ENCODE results near the gene KIF21A.

The KIF21A gene

GRCh38 chr12:39368891-39369290, 74.0 kb downstream of the KIF21A start:
- no peak for DNase-seq (ENCODE audit: low read depth)
- in situ Hi-C loops (cut with HindIII; ENCODE audit: low sequenced_read_pairs): no loop called here
- no peak overlapping the region for H3K4me3 ChIP-seq (ENCODE audit: low read depth, low read length)
- TF ChIP-seq, protein P1, sequence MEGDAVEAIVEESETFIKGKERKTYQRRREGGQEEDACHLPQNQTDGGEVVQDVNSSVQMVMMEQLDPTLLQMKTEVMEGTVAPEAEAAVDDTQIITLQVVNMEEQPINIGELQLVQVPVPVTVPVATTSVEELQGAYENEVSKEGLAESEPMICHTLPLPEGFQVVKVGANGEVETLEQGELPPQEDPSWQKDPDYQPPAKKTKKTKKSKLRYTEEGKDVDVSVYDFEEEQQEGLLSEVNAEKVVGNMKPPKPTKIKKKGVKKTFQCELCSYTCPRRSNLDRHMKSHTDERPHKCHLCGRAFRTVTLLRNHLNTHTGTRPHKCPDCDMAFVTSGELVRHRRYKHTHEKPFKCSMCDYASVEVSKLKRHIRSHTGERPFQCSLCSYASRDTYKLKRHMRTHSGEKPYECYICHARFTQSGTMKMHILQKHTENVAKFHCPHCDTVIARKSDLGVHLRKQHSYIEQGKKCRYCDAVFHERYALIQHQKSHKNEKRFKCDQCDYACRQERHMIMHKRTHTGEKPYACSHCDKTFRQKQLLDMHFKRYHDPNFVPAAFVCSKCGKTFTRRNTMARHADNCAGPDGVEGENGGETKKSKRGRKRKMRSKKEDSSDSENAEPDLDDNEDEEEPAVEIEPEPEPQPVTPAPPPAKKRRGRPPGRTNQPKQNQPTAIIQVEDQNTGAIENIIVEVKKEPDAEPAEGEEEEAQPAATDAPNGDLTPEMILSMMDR (IDR thresholded peaks at IDR 0.05; ENCODE audit: low read depth, low read length, missing control alignments): no peak

- TF ChIP-seq, protein P1 (IDR thresholded peaks at IDR 0.05; ENCODE audit: low read depth, low read length, missing control alignments): no peak
- H3K4me3 ChIP-seq (ENCODE audit: low read depth, low read length): no peak overlapping the region
- in situ Hi-C loops (cut with HindIII; ENCODE audit: low sequenced_read_pairs): no loop called here
- no peak for DNase-seq (ENCODE audit: low read depth)
Measured at GRCh38 chr12:39368096-39368495, 74.8 kb downstream of the KIF21A start.

- in situ Hi-C loops (cut with HindIII; ENCODE audit: low sequenced_read_pairs): no loop called here
- no peak for DNase-seq (ENCODE audit: low read depth)
- TF ChIP-seq, protein P1 (IDR thresholded peaks at IDR 0.05; ENCODE audit: low read depth, low read length, missing control alignments): no peak
- H3K4me3 ChIP-seq (ENCODE audit: low read depth, low read length): no peak overlapping the region
Measured at GRCh38 chr12:39367494-39367893, 75.4 kb downstream of the KIF21A start.

DNA sequence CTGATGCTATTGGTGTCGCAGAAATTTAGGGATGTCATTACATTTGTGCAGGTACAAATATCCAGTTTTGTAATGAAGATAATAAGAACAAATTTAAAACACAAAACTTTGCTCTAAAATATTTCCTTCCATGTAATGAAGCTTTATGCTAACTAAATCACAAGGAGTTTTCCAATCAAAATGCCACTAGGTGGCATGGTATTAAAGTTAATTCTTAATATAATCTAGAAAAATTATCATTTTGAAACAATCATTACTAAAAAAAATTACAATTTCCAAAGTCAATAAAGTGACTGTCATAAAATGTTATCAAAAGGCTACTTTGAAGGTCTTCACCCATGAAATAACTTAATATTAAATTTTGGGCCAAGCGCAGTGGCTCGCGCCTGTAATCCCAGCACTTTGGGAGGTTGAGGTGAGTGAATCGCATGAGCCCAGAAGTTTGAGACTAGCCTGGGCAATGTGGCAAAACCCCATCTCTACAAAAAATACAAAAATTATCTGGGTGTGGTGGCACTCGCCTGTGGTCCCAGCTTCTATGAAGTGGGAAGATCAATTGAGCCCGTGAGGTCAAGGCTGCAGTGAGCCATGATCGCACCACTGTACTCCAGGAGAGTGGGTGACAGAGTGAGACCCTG, 77.4 kb downstream of the KIF21A start:
- TF ChIP-seq, protein P1 (IDR thresholded peaks at IDR 0.05; ENCODE audit: low read depth, low read length, missing control alignments): no peak
- in situ Hi-C loops (cut with HindIII; ENCODE audit: low sequenced_read_pairs): no loop called here
- no peak overlapping the region for H3K4me3 ChIP-seq (ENCODE audit: low read depth, low read length)
- DNase-seq (ENCODE audit: low read depth): no peak

- in situ Hi-C loops (cut with HindIII; ENCODE audit: low sequenced_read_pairs): no loop called here
- H3K4me3 ChIP-seq (ENCODE audit: low read depth, low read length): no peak overlapping the region
- DNase-seq (ENCODE audit: low read depth): no peak
- TF ChIP-seq, protein P1 (IDR thresholded peaks at IDR 0.05; ENCODE audit: low read depth, low read length, missing control alignments): no peak
Measured at GRCh38 chr12:39364196-39364595, 78.7 kb downstream of the KIF21A start.

GRCh38 chr12:39359645-39360044, 83.3 kb downstream of the KIF21A start:
- DNase-seq (ENCODE audit: low read depth): no peak
- in situ Hi-C loops (cut with HindIII; ENCODE audit: low sequenced_read_pairs): no loop called here

More at GRCh38 chr12:39359645-39360044, 83.3 kb downstream of the KIF21A start:
- H3K4me3 ChIP-seq (ENCODE audit: low read depth, low read length): no peak overlapping the region
- TF ChIP-seq, protein P1 (IDR thresholded peaks at IDR 0.05; ENCODE audit: low read depth, low read length, missing control alignments): no peak

Measured in astrocyte of the cerebellum (primary cell).